HG03432 (cell line): Measurements from ENCODE around the gene HTR1E.
A peak's percentile ranks its signal among the peaks of the same experiment; 100 is the strongest.
"Not testable (repeated sequence)": the region's sequence is repeated elsewhere in the genome, so short reads cannot be mapped to it uniquely, and the experiment has no call there.

Source experiments
- ATAC-seq: cut with Tn5 transposase; IDR thresholded peaks from one replicate; pipeline ENCODE4 v1.9.1; 2021; ENCODE audit warnings: mild to moderate bottlenecking, moderate library complexity; ENCODE audit not compliant: unreplicated experiment

HTR1E gene

GRCh38 chr6:86969573-86969972, 32.2 kb downstream of the HTR1E start:
- ATAC-seq = no peak

- ATAC-seq = no peak
Observed at GRCh38 chr6:86973088-86973487, 35.8 kb downstream of the HTR1E start.

GRCh38 chr6:86978251-86978650, 40.9 kb downstream of the HTR1E start:
- ATAC-seq = no peak

GRCh38 chr6:87001494-87001893, 64.2 kb downstream of the HTR1E start:
- ATAC-seq = no peak

- ATAC-seq = not testable (repeated sequence)
Observed at GRCh38 chr6:87002391-87002790, 65.1 kb downstream of the HTR1E start.

GRCh38 chr6:87006541-87006940, 69.2 kb downstream of the HTR1E start:
- ATAC-seq = not testable (repeated sequence)

GRCh38 chr6:87009581-87009980, 72.3 kb downstream of the HTR1E start:
- not testable (repeated sequence) for ATAC-seq

GRCh38 chr6:87012035-87012434, 74.7 kb downstream of the HTR1E start:
- ATAC-seq = no peak

GRCh38 chr6:87012743-87013142, 75.4 kb downstream of the HTR1E start:
- ATAC-seq = no peak

GRCh38 chr6:87016772-87017171, 79.4 kb downstream of the HTR1E start:
- no peak for ATAC-seq

GRCh38 chr6:87027021-87027420, 89.7 kb downstream of the HTR1E start:
- ATAC-seq = no peak

- ATAC-seq = no peak
Observed at GRCh38 chr6:87029711-87030314, 92.5 kb downstream of the HTR1E start.

- ATAC-seq = no peak
Observed at GRCh38 chr6:87040729-87041128, 103.4 kb downstream of the HTR1E start.

GRCh38 chr6:87045521-87046075, 108.3 kb downstream of the HTR1E start:
- ATAC-seq = no peak

- peak; percentile 56 for ATAC-seq
Observed at GRCh38 chr6:87049779-87050178, 112.5 kb downstream of the HTR1E start.

GRCh38 chr6:87053312-87053711, 116.0 kb downstream of the HTR1E start:
- ATAC-seq = no peak

- peak; percentile 54 for ATAC-seq
Observed at GRCh38 chr6:87054143-87054833, 117.0 kb downstream of the HTR1E start.

GRCh38 chr6:87059943-87060342, 122.6 kb downstream of the HTR1E start:
- no peak for ATAC-seq

GRCh38 chr6:87065117-87065516, 127.8 kb downstream of the HTR1E start:
- no peak for ATAC-seq
